ENCODE measurements around the gene RAC3.

DNA sequence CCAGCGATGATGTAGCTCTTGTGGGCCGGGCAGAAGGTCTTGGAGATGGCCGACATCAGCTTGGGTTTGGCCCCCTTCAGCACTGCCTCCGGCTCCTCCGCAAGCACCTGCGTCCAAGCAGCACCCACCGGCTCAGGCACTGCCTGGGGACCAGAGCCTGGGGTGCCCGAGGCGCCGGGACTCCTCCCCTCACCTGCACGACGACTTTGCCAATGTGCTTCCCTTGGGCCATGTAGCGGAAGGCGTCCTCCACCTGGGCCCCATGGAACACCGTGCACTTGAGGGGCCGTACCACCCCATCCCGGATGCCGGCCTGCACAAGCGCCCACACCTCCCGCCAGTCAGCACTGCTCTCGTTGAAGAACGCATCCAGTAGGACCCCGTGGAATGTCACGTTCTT lies 51.5 kb downstream of the RAC3 start:
- TF ChIP-seq, protein P1, sequence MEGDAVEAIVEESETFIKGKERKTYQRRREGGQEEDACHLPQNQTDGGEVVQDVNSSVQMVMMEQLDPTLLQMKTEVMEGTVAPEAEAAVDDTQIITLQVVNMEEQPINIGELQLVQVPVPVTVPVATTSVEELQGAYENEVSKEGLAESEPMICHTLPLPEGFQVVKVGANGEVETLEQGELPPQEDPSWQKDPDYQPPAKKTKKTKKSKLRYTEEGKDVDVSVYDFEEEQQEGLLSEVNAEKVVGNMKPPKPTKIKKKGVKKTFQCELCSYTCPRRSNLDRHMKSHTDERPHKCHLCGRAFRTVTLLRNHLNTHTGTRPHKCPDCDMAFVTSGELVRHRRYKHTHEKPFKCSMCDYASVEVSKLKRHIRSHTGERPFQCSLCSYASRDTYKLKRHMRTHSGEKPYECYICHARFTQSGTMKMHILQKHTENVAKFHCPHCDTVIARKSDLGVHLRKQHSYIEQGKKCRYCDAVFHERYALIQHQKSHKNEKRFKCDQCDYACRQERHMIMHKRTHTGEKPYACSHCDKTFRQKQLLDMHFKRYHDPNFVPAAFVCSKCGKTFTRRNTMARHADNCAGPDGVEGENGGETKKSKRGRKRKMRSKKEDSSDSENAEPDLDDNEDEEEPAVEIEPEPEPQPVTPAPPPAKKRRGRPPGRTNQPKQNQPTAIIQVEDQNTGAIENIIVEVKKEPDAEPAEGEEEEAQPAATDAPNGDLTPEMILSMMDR (conservative IDR thresholded peaks at IDR 0.05 in 1 of 2, IDR thresholded peaks at IDR 0.05 in 1 of 2; ENCODE audit: extremely low read depth in 1 of 2, insufficient read depth in 1 of 2, low read depth in 1 of 2, low read length in 2 of 2), result no peak
- no peak for TF ChIP-seq EZH2 (IDR thresholded peaks at IDR 0.05; ENCODE audit: borderline replicate concordance, low read length)

All from mammary epithelial cell (primary cell).